ENCODE data around the gene NDUFS4. TPM values are rescaled to one million over a fixed set of nuclear protein-coding genes. Genes with fewer than 3 reads are reported as not detected.

The NDUFS4 gene
- total and polyA plus RNA-seq, 9 of the 15 experiments (the other 6 are each of a cell fraction or from before 2014, with no cell fraction given), result 68.7 to 313 (median 113) TPM

DNA sequence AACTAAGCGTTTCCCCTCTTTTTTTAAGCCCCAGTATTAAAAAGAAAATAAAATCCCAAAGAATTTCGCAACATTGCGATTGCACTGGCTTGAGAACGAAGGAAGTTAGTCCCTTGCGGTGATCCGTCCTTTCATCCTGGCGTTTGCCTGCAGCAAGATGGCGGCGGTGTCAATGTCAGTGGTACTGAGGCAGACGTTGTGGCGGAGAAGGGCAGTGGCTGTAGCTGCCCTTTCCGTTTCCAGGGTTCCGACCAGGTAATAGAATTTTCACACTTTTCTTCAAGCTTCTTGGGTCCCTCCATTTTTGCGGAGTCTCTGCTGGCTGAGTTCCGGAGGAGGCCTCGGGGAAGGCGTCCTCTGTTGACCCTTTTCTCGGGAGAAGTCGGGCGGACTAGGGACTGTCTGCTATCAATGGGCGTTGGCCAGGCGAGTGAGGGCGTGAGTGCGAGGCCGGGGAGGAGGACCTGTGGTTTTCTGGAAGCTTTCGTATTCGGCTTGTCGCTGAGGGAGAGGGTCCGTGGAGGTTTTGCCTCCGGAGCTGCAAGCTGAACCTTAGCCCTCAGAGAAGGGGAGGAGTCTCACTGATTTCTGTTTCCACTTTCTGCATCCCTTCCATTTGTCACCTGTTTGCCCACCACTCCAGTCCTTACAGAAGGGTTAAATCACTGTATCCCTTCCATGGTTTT is at the start of gene NDUFS4 (continued):
- TF ChIP-seq NR2C2 (CRISPR knock-in tag; IDR thresholded peaks at IDR 0.05) (no peak; the same call in 1 of the 2 replicates), NR2C2 (tag; IDR thresholded peaks at IDR 0.05) (peak; percentile 92), TRIM24 (IDR thresholded peaks at IDR 0.05) (peak; percentile 50 to 80), FOSL1 (tag; conservative IDR thresholded peaks at IDR 0.05) (peak; percentile 43; the same call in 1 of the 2 replicates), CHD1 (IDR thresholded peaks at IDR 0.05; ENCODE audit: low read length) (peak; percentile 6), TEAD1 (CRISPR knock-in tag; IDR thresholded peaks at IDR 0.05) (0 out of 4 replicates have a peak, but pooled peaks have one; percentile 35 to 54), YBX1 (IDR thresholded peaks at IDR 0.05) (no peak), SMARCE1 (IDR thresholded peaks at IDR 0.05) (peak; percentile 50), ESRRA (IDR thresholded peaks at IDR 0.05; ENCODE audit: borderline replicate concordance, low read depth) (peak; percentile 97), MAZ (CRISPR knock-in tag; conservative IDR thresholded peaks at IDR 0.05 in 1 of 2, IDR thresholded peaks at IDR 0.05 in 1 of 2) (peak in 1 of 2 experiments; percentile 65; a peak in 2 of 4 replicates), NR2C1 (IDR thresholded peaks at IDR 0.05) (peak; percentile 54; the same call in 1 of the 2 replicates), NR2C1 (tag; IDR thresholded peaks at IDR 0.05) (peak; percentile 82), POLR2AphosphoS5 (IDR thresholded peaks at IDR 0.05; ENCODE audit: control insufficient read depth, insufficient read depth, low read depth, low read length) (peak; percentile 84; the same call in 1 of the 2 replicates), MYNN (IDR thresholded peaks at IDR 0.05) (peak; percentile 54; the same call in 1 of the 2 replicates), MYNN (CRISPR knock-in tag; IDR thresholded peaks at IDR 0.05) (no peak), NCOA1 (IDR thresholded peaks at IDR 0.05; ENCODE audit: low read depth) (0 out of 2 replicates have a peak, but pooled peaks have one; percentile 34), BRD9 (IDR thresholded peaks at IDR 0.05; ENCODE audit: low read depth, partially characterized antibody) (peak; percentile 82), RB1 (IDR thresholded peaks at IDR 0.05; ENCODE audit: low read depth) (peak; percentile 52)
- TF ChIP-seq, protein P1, sequence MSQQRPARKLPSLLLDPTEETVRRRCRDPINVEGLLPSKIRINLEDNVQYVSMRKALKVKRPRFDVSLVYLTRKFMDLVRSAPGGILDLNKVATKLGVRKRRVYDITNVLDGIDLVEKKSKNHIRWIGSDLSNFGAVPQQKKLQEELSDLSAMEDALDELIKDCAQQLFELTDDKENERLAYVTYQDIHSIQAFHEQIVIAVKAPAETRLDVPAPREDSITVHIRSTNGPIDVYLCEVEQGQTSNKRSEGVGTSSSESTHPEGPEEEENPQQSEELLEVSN (IDR thresholded peaks at IDR 0.05; ENCODE audit: borderline replicate concordance in 1 of 2, extremely low read depth in 1 of 2, insufficient read depth in 1 of 2, insufficient read length in 1 of 2, low read depth in 1 of 2, low read length in 1 of 2, poor library complexity in 1 of 2, severe bottlenecking in 1 of 2), result no peak
- TF ChIP-seq, protein P2, sequence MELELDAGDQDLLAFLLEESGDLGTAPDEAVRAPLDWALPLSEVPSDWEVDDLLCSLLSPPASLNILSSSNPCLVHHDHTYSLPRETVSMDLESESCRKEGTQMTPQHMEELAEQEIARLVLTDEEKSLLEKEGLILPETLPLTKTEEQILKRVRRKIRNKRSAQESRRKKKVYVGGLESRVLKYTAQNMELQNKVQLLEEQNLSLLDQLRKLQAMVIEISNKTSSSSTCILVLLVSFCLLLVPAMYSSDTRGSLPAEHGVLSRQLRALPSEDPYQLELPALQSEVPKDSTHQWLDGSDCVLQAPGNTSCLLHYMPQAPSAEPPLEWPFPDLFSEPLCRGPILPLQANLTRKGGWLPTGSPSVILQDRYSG (tag; conservative IDR thresholded peaks at IDR 0.05; ENCODE audit: low read depth), result peak; percentile 55; the same call in 1 of the 2 replicates
- TF ChIP-seq, protein P3, sequence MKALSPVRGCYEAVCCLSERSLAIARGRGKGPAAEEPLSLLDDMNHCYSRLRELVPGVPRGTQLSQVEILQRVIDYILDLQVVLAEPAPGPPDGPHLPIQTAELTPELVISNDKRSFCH (CRISPR knock-in tag; IDR thresholded peaks at IDR 0.05), result no peak
- TF ChIP-seq, protein P3 (tag; IDR thresholded peaks at IDR 0.05), result peak; percentile 76; the same call in 1 of the 2 replicates
- TF ChIP-seq, protein P4, sequence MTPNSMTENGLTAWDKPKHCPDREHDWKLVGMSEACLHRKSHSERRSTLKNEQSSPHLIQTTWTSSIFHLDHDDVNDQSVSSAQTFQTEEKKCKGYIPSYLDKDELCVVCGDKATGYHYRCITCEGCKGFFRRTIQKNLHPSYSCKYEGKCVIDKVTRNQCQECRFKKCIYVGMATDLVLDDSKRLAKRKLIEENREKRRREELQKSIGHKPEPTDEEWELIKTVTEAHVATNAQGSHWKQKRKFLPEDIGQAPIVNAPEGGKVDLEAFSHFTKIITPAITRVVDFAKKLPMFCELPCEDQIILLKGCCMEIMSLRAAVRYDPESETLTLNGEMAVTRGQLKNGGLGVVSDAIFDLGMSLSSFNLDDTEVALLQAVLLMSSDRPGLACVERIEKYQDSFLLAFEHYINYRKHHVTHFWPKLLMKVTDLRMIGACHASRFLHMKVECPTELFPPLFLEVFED (CRISPR knock-in tag; conservative IDR thresholded peaks at IDR 0.05), result no peak
